HepG2 (cell line): ENCODE measurements around the gene GAREM1. TPM values are rescaled to one million over a fixed set of nuclear protein-coding genes. Genes with fewer than 3 reads are reported as not detected.

ENCODE experiments used
- FOSL2 ChIP-seq: sonication (generic); formaldehyde crosslinking; IDR thresholded peaks from 2 replicates; pipeline ENCODE4 v1.4.0; 2020; ENCODE audit warnings: missing genetic modification reagents
- RXRA ChIP-seq: sonication (generic); formaldehyde crosslinking; IDR thresholded peaks from 2 replicates; pipeline ENCODE4 v1.5.1; 2020; ENCODE audit warnings: missing genetic modification reagents
- polyA plus RNA-seq, 8 experiments: library from polyadenylated mRNA; depleted of rRNA in 3 of 8; stranded (reverse) in 7 of 8; unstranded in 1 of 8; fragments of >200 nt; fragmentation: Illumina TruSeq in 4 of 8; extraction: Trizol in 4 of 8; gene quantifications; 2 replicates each; pipeline versions ENCODE4 v1.2.1 to v1.2.3, GENCODE V29; 2011 to 2016; ENCODE audit warnings: low read depth in 4 of 8, missing spikeins in 1 of 8, mixed read lengths in 1 of 8; ENCODE audit not compliant: insufficient read depth in 1 of 8
- total RNA-seq, 5 experiments: library from RNA; depleted of rRNA; stranded (reverse); fragments of >200 nt; fragmentation: Illumina TruSeq; extraction: Trizol; gene quantifications; 2 replicates each; pipeline ENCODE4 v1.2.3, GENCODE V29; 2016; ENCODE audit warnings: low read depth in 1 of 5
- TF ChIP-seq, protein P1 (sequence below), 2 experiments: sonication (generic) in 1 of 2; formaldehyde crosslinking in 1 of 2; IDR thresholded peaks; 2 replicates each; pipeline versions ENCODE4 v1.6.1 to v1.9.0; 2014 to 2022; ENCODE audit warnings: antibody characterized with exemption in 1 of 2, borderline replicate concordance in 1 of 2, inconsistent platforms in 1 of 2, low read depth in 1 of 2, missing genetic modification reagents in 1 of 2
- TF ChIP-seq, protein P2 (sequence below): sonication (generic); formaldehyde crosslinking; IDR thresholded peaks from 2 replicates; pipeline ENCODE4 v1.9.0; 2021; ENCODE audit warnings: missing genetic modification reagents, mild to moderate bottlenecking, borderline replicate concordance
- TF ChIP-seq, protein P3 (sequence below): sonication (generic); formaldehyde crosslinking; IDR thresholded peaks from 2 replicates; pipeline ENCODE4 v1.4.0; 2020; ENCODE audit warnings: missing genetic modification reagents, borderline replicate concordance
- TF ChIP-seq, protein P4 (sequence below): sonication (generic); formaldehyde crosslinking; IDR thresholded peaks from 2 replicates; pipeline ENCODE4 v1.4.0; 2020; ENCODE audit warnings: low read depth, mild to moderate bottlenecking, missing genetic modification reagents

GAREM1 gene
- total and polyA plus RNA-seq, 2 of the 13 experiments (the other 11 are each of a cell fraction or from before 2014, with no cell fraction given): 2.5 to 2.9 TPM

DNA sequence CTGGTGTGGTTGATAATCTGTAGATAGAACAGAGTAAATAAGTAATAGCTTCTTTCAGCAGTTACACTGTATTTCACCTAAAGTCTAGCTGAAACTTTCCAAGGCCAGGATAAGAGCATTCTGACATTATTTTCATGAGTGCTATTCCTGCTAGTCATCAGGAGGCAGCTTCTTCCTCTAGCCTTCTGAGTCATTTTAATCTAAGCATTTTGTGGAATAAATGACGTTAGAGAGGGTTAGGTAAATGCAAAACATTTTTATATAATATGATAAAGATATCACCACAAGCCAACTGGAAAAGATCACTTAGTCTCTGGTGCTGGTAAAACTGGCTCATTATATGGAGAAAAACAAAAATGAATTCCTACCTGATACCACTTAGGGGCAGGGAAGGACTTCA, 142.3 kb downstream of the GAREM1 start (continued):
- TF ChIP-seq, protein P1, sequence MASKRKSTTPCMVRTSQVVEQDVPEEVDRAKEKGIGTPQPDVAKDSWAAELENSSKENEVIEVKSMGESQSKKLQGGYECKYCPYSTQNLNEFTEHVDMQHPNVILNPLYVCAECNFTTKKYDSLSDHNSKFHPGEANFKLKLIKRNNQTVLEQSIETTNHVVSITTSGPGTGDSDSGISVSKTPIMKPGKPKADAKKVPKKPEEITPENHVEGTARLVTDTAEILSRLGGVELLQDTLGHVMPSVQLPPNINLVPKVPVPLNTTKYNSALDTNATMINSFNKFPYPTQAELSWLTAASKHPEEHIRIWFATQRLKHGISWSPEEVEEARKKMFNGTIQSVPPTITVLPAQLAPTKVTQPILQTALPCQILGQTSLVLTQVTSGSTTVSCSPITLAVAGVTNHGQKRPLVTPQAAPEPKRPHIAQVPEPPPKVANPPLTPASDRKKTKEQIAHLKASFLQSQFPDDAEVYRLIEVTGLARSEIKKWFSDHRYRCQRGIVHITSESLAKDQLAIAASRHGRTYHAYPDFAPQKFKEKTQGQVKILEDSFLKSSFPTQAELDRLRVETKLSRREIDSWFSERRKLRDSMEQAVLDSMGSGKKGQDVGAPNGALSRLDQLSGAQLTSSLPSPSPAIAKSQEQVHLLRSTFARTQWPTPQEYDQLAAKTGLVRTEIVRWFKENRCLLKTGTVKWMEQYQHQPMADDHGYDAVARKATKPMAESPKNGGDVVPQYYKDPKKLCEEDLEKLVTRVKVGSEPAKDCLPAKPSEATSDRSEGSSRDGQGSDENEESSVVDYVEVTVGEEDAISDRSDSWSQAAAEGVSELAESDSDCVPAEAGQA (IDR thresholded peaks at IDR 0.05; ENCODE audit: low read depth): no peak
- TF ChIP-seq, protein P1 (CRISPR knock-in tag; IDR thresholded peaks at IDR 0.05; ENCODE audit: borderline replicate concordance): no peak
- TF ChIP-seq, protein P2, sequence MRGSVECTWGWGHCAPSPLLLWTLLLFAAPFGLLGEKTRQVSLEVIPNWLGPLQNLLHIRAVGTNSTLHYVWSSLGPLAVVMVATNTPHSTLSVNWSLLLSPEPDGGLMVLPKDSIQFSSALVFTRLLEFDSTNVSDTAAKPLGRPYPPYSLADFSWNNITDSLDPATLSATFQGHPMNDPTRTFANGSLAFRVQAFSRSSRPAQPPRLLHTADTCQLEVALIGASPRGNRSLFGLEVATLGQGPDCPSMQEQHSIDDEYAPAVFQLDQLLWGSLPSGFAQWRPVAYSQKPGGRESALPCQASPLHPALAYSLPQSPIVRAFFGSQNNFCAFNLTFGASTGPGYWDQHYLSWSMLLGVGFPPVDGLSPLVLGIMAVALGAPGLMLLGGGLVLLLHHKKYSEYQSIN (CRISPR knock-in tag): no peak
- TF ChIP-seq RXRA (no peak), FOSL2 (CRISPR knock-in tag) (no peak)
- TF ChIP-seq, protein P3, sequence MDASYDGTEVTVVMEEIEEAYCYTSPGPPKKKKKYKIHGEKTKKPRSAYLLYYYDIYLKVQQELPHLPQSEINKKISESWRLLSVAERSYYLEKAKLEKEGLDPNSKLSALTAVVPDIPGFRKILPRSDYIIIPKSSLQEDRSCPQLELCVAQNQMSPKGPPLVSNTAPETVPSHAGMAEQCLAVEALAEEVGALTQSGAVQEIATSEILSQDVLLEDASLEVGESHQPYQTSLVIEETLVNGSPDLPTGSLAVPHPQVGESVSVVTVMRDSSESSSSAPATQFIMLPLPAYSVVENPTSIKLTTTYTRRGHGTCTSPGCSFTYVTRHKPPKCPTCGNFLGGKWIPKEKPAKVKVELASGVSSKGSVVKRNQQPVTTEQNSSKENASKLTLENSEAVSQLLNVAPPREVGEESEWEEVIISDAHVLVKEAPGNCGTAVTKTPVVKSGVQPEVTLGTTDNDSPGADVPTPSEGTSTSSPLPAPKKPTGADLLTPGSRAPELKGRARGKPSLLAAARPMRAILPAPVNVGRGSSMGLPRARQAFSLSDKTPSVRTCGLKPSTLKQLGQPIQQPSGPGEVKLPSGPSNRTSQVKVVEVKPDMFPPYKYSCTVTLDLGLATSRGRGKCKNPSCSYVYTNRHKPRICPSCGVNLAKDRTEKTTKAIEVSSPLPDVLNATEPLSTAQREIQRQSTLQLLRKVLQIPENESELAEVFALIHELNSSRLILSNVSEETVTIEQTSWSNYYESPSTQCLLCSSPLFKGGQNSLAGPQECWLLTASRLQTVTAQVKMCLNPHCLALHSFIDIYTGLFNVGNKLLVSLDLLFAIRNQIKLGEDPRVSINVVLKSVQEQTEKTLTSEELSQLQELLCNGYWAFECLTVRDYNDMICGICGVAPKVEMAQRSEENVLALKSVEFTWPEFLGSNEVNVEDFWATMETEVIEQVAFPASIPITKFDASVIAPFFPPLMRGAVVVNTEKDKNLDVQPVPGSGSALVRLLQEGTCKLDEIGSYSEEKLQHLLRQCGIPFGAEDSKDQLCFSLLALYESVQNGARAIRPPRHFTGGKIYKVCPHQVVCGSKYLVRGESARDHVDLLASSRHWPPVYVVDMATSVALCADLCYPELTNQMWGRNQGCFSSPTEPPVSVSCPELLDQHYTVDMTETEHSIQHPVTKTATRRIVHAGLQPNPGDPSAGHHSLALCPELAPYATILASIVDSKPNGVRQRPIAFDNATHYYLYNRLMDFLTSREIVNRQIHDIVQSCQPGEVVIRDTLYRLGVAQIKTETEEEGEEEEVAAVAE (CRISPR knock-in tag): no peak
- TF ChIP-seq, protein P4, sequence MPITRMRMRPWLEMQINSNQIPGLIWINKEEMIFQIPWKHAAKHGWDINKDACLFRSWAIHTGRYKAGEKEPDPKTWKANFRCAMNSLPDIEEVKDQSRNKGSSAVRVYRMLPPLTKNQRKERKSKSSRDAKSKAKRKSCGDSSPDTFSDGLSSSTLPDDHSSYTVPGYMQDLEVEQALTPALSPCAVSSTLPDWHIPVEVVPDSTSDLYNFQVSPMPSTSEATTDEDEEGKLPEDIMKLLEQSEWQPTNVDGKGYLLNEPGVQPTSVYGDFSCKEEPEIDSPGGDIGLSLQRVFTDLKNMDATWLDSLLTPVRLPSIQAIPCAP (CRISPR knock-in tag): no peak
- TF ChIP-seq, all 625 proteins: peak for 0
